ENCODE measurements around the gene WNK2.

WNK2 gene

DNA sequence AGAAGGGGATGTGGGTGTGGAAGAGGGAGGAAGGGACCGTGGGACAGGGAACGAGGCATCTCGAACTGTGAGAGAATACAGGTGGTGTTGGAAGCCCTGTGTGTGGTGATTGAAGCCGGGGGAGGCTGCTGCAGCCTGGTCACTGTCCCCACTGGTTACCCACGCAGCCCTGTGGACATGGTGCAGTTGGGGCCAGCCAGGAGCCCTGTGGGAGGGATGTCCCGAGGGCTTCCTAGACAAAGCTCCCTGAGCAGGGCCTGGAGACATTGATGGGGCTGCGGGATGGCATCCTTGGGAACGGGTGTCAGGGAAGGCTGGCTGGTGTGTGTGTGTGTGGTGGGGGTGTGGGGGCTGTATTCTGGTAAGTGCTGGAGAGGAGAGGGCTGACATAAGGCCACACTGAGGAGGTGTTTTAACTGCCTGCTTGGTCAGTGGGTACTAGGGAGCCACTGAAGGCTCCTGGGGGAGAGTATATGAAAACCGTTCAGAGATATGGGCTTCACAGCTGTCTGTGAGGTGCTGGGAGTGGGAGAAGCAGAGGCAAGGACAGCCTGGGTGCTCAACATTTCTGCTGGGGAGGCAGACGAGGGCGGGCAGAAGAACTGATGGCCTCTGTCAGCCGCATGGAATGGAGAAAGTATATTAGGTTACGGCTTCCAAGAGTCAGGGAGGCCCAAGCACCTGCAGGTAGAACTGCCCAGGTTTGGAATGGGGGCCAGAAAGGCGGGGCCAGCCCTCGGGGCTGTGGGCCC lies 20.0 kb downstream of the WNK2 start:
- no peak overlapping the region for H3K4me3 ChIP-seq (ENCODE audit: low read depth, low read length)
- no peak for DNase-seq (ENCODE audit: low read depth)
- TF ChIP-seq, protein P1, sequence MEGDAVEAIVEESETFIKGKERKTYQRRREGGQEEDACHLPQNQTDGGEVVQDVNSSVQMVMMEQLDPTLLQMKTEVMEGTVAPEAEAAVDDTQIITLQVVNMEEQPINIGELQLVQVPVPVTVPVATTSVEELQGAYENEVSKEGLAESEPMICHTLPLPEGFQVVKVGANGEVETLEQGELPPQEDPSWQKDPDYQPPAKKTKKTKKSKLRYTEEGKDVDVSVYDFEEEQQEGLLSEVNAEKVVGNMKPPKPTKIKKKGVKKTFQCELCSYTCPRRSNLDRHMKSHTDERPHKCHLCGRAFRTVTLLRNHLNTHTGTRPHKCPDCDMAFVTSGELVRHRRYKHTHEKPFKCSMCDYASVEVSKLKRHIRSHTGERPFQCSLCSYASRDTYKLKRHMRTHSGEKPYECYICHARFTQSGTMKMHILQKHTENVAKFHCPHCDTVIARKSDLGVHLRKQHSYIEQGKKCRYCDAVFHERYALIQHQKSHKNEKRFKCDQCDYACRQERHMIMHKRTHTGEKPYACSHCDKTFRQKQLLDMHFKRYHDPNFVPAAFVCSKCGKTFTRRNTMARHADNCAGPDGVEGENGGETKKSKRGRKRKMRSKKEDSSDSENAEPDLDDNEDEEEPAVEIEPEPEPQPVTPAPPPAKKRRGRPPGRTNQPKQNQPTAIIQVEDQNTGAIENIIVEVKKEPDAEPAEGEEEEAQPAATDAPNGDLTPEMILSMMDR (IDR thresholded peaks at IDR 0.05; ENCODE audit: low read depth, low read length, missing control alignments) = no peak

DNA sequence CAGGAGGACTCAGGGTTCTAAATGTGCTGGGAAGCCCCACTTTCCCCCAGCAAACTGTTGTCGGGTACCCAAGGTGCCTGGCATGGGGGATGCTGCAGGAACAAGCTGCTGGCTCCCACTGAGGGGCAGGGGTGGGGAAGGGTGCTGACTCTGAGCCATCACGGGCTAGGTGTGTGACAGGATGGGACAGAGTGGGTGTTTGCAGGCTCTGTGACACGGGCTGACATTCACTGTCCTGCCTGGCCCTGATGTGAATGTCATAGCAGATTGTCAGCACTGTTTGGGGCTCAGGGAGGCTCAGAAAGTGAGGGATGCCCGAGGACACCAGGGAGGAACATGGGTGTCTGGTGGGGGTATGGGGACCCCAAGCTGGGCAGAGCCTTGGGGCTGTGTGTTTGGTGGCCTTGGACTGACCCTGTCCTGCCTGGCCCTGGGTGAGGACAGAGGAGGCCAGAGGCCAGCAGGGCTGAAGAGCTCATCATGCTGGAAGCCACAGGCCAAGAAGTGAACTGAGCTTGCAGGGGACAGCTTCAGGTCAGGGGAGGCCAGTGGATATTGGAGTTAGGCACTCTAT lies 20.6 kb downstream of the WNK2 start:
- H3K4me3 ChIP-seq (ENCODE audit: low read depth, low read length) = no peak overlapping the region
- TF ChIP-seq, protein P1 (IDR thresholded peaks at IDR 0.05; ENCODE audit: low read depth, low read length, missing control alignments) = no peak

DNA sequence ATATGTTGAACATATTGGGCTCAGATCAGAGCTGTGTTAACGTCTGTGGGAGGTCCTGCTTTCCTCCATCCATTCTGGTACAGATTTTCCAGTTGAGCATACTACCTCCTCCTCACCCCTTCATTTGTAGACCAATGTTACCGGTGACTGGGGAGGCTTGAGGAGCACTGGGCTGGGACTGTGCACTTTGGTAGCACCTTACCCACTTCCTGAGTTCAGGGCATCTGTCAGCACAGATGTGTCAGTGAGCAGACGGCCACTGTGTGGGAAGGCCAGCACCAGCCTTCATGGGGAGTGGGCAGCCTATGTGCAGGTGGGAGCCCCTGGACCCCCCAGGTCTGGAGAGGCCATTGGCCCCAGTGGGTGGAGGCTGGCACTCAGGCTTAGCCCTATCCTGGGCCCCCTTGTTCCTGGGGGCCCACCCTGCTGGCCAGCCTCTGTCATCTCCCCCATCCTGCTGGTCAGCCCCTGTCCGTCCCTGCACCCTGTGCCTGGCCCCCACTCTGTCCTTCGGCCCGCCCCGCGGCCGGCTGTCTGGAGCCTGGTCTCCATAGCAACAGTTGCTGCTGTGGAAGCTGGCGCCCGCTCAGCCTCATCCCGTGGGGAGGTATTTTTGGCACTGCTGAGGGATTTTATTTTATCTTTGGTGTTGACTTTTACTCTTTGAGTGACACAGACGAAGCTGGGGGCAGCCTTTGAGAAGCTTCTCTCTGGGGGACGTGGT lies 21.3 kb downstream of the WNK2 start:
- DNase-seq (ENCODE audit: low read depth) = no peak
- no peak overlapping the region for H3K4me3 ChIP-seq (ENCODE audit: low read depth, low read length)
- TF ChIP-seq, protein P1 (IDR thresholded peaks at IDR 0.05; ENCODE audit: low read depth, low read length, missing control alignments) = no peak

More for the DNA sequence above, 20.6 kb downstream of the WNK2 start:
- no peak for DNase-seq (ENCODE audit: low read depth)

DNA sequence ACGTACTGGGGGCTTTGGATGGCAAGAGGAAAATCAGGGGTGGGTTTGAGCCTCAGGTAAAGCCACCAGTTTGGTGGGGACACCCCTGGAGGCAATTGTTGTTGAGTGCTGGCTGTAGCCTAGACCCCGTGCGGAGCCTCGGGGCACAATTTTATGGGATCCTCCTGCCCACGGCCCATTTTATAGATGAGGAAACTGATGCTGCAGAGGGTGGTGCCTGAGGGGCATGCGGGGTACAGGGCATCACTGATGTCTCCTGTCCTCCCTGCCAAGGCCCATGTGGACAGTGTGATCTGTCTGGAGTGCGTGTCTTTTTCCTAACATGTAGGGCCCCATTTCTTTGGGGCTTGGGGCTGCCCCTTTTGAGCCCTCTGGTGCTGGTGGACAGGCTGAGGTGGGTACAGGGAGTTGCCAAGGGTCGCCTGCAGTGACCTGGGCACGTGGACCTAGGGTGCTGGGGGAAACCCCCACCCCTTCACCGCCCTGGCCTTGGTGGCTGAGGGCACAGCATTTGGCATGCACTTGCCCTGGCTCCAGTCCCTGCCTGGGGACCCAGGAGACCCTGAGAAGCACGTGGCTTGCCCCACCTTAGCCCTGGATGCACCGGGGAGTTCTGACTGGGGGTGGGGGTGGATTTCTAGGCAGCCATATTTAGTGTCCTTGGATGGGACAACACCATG lies 22.1 kb downstream of the WNK2 start:
- no peak overlapping the region for H3K4me3 ChIP-seq (ENCODE audit: low read depth, low read length)
- TF ChIP-seq, protein P1 (IDR thresholded peaks at IDR 0.05; ENCODE audit: low read depth, low read length, missing control alignments) = no peak
- DNase-seq (ENCODE audit: low read depth) = no peak

DNA sequence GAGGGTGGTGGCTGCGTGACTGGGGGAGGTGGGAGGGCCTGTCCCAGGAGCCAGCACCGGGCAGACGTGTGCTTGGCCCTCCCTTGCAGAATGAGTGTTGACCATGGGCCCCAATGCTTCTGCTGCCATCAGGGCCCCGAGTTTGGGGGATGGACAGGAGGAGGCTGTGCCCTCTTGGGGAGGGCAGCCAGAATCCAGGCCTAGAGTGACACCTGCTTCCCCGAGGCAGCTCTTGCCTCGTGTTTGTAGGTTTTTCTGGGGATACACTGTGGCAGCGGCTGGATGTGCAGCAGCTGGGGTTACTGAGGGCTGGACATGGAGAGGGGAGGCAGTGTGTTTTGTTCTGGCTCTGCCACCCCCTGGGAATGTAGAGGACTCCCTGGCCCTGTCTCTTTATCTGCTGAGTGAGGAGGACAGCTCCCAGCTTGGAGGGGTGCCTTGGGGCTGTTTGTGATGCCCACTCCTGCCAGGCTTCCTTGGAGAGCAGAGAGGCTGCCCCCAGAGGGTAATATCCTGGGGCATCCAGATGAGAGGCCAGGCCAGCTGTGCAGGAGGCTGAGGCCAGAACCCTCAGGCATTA lies 22.7 kb downstream of the WNK2 start:
- no peak for DNase-seq (ENCODE audit: low read depth)
- TF ChIP-seq, protein P1 (IDR thresholded peaks at IDR 0.05; ENCODE audit: low read depth, low read length, missing control alignments) = no peak
- no peak overlapping the region for H3K4me3 ChIP-seq (ENCODE audit: low read depth, low read length)

DNA sequence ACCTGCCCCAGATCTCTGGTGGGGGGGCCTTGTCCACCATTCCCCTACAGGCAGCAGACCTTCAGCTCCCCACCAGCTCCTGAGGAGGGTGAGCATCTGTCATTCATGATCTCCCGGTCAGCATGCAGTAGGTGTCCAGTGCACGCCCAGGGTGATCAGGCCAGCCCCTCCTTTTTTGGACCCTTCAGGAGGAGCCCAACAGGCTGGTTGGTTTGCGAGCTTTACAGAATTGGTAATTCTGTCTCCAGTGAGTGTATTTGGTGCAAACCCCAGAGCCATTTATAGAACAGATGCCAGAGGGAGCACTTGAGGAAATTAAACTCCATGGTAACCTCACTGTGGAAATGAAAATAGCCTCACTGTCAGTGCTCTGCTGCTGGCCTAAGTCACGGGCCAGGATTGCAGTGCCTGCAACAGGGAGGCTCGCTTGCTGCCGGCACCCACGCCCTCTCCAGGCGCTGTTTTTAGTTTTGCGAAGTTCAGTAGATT lies 23.4 kb downstream of the WNK2 start:
- DNase-seq (ENCODE audit: low read depth) = no peak
- no peak overlapping the region for H3K4me3 ChIP-seq (ENCODE audit: low read depth, low read length)
- TF ChIP-seq, protein P1 (IDR thresholded peaks at IDR 0.05; ENCODE audit: low read depth, low read length, missing control alignments) = no peak

Measured in GM12864 (cell line).